HepG2 (cell line): ENCODE results near the gene SDC3. TPM values are rescaled to one million over a fixed set of nuclear protein-coding genes. Genes with fewer than 3 reads are reported as not detected.

ENCODE experiments used
- BORCS8-MEF2B ChIP-seq: sonication (generic); formaldehyde crosslinking; IDR thresholded peaks from 2 replicates; pipeline ENCODE4 v1.8.0; 2022; ENCODE audit warnings: mild to moderate bottlenecking, missing genetic modification reagents
- CHD4 ChIP-seq: fragments of 200-600 bp; sonication (generic); IDR thresholded peaks from 2 replicates; pipeline ENCODE4 v1.7.0; 2017; ENCODE audit warnings: mild to moderate bottlenecking, low read length, borderline replicate concordance
- KLF13 ChIP-seq: sonication (generic); formaldehyde crosslinking; IDR thresholded peaks from 2 replicates; pipeline ENCODE4 v1.4.0; 2020; ENCODE audit warnings: mild to moderate bottlenecking, missing genetic modification reagents
- NFKB2 ChIP-seq: sonication (generic); formaldehyde crosslinking; IDR thresholded peaks from 2 replicates; pipeline ENCODE4 v1.4.0; 2020; ENCODE audit warnings: missing genetic modification reagents, borderline replicate concordance
- PHF21A ChIP-seq: sonication (generic); formaldehyde crosslinking; IDR thresholded peaks from 2 replicates; pipeline ENCODE4 v1.5.0; 2020; ENCODE audit warnings: mild to moderate bottlenecking, missing genetic modification reagents
- RBM22 ChIP-seq: fragments of 200-400 bp; formaldehyde crosslinking; optimal IDR thresholded peaks from 2 replicates; pipeline ENCODE3; 2017; ENCODE audit warnings: mild to moderate bottlenecking, low read length, moderate library complexity
- RFX3 ChIP-seq: IDR thresholded peaks from 2 replicates; pipeline ENCODE4 v1.6.1; 2016; ENCODE audit warnings: missing biosample characterization, missing genetic modification reagents
- ZFP91 ChIP-seq: sonication (generic); formaldehyde crosslinking; IDR thresholded peaks from 2 replicates; pipeline ENCODE4 v1.9.0; 2022; ENCODE audit warnings: missing genetic modification reagents, mild to moderate bottlenecking, borderline replicate concordance
- ZFYVE20 ChIP-seq: sonication (generic); formaldehyde crosslinking; IDR thresholded peaks from 2 replicates; pipeline ENCODE4 v1.8.0; 2023; ENCODE audit warnings: low read depth, mild to moderate bottlenecking, moderate library complexity, missing genetic modification reagents, borderline replicate concordance
- ZMAT3 ChIP-seq: sonication (generic); formaldehyde crosslinking; conservative IDR thresholded peaks from 2 replicates; pipeline ENCODE4 v1.7.0; 2021; ENCODE audit warnings: missing genetic modification reagents
- ZNF230 ChIP-seq: sonication (generic); formaldehyde crosslinking; IDR thresholded peaks from 2 replicates; pipeline ENCODE4 v1.4.0; 2020; ENCODE audit warnings: mild to moderate bottlenecking, missing genetic modification reagents
- ZNF383 ChIP-seq: sonication (generic); formaldehyde crosslinking; IDR thresholded peaks from 2 replicates; pipeline ENCODE4 v1.4.0; 2020; ENCODE audit warnings: missing genetic modification reagents, mild to moderate bottlenecking, borderline replicate concordance
- ZNF512 ChIP-seq: sonication (generic); formaldehyde crosslinking; IDR thresholded peaks from 2 replicates; pipeline ENCODE4 v1.4.0; 2020; ENCODE audit warnings: mild to moderate bottlenecking, missing genetic modification reagents
- ZNF513 ChIP-seq: sonication (generic); formaldehyde crosslinking; conservative IDR thresholded peaks from 2 replicates; pipeline ENCODE4 v1.5.0; 2020; ENCODE audit warnings: missing genetic modification reagents
- ZNF775 ChIP-seq: sonication (generic); formaldehyde crosslinking; IDR thresholded peaks from 2 replicates; pipeline ENCODE4 v1.4.0; 2020; ENCODE audit warnings: missing genetic modification reagents, mild to moderate bottlenecking, moderate library complexity, borderline replicate concordance
- ZNF781 ChIP-seq: sonication (generic); formaldehyde crosslinking; IDR thresholded peaks from 2 replicates; pipeline ENCODE4 v1.5.1; 2020; ENCODE audit warnings: borderline replicate concordance, mild to moderate bottlenecking, missing genetic modification reagents; ENCODE audit errors: not compliant biosample characterization
- ZNF83 ChIP-seq: sonication (generic); formaldehyde crosslinking; IDR thresholded peaks from 2 replicates; pipeline ENCODE4 v1.4.0; 2020; ENCODE audit warnings: missing genetic modification reagents, mild to moderate bottlenecking, borderline replicate concordance
- ZXDC ChIP-seq: sonication (generic); formaldehyde crosslinking; IDR thresholded peaks from 2 replicates; pipeline ENCODE4 v1.5.0; 2020; ENCODE audit warnings: mild to moderate bottlenecking, missing genetic modification reagents
- polyA plus RNA-seq, 8 experiments: library from polyadenylated mRNA; depleted of rRNA in 3 of 8; stranded (reverse) in 7 of 8; unstranded in 1 of 8; fragments of >200 nt; fragmentation: Illumina TruSeq in 4 of 8; extraction: Trizol in 4 of 8; gene quantifications; 2 replicates each; pipeline versions ENCODE4 v1.2.1 to v1.2.3, GENCODE V29; 2011 to 2016; ENCODE audit warnings: low read depth in 4 of 8, missing spikeins in 1 of 8, mixed read lengths in 1 of 8; ENCODE audit not compliant: insufficient read depth in 1 of 8
- total RNA-seq, 5 experiments: library from RNA; depleted of rRNA; stranded (reverse); fragments of >200 nt; fragmentation: Illumina TruSeq; extraction: Trizol; gene quantifications; 2 replicates each; pipeline ENCODE4 v1.2.3, GENCODE V29; 2016; ENCODE audit warnings: low read depth in 1 of 5
- TF ChIP-seq, protein P1 (sequence below): sonication (generic); formaldehyde crosslinking; conservative IDR thresholded peaks from 2 replicates; pipeline ENCODE4 v1.4.0; 2020; ENCODE audit warnings: mild to moderate bottlenecking, missing genetic modification reagents, moderate library complexity

The SDC3 gene
- total and polyA plus RNA-seq, 2 of the 13 experiments (the other 11 are each of a cell fraction or from before 2014, with no cell fraction given): 0.49 to 0.84 TPM

GRCh38 chr1:30892671-30893073 lies 15.9 kb downstream of the SDC3 start (continued):
- peak; percentile 58; the same call in 1 of the 2 replicates for TF ChIP-seq BORCS8-MEF2B
- TF ChIP-seq PHF21A (CRISPR knock-in tag): peak; percentile 63; the same call in 1 of the 2 replicates
- TF ChIP-seq, protein P1, sequence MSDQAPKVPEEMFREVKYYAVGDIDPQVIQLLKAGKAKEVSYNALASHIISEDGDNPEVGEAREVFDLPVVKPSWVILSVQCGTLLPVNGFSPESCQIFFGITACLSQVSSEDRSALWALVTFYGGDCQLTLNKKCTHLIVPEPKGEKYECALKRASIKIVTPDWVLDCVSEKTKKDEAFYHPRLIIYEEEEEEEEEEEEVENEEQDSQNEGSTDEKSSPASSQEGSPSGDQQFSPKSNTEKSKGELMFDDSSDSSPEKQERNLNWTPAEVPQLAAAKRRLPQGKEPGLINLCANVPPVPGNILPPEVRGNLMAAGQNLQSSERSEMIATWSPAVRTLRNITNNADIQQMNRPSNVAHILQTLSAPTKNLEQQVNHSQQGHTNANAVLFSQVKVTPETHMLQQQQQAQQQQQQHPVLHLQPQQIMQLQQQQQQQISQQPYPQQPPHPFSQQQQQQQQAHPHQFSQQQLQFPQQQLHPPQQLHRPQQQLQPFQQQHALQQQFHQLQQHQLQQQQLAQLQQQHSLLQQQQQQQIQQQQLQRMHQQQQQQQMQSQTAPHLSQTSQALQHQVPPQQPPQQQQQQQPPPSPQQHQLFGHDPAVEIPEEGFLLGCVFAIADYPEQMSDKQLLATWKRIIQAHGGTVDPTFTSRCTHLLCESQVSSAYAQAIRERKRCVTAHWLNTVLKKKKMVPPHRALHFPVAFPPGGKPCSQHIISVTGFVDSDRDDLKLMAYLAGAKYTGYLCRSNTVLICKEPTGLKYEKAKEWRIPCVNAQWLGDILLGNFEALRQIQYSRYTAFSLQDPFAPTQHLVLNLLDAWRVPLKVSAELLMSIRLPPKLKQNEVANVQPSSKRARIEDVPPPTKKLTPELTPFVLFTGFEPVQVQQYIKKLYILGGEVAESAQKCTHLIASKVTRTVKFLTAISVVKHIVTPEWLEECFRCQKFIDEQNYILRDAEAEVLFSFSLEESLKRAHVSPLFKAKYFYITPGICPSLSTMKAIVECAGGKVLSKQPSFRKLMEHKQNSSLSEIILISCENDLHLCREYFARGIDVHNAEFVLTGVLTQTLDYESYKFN: peak; percentile 52; the same call in 1 of the 2 replicates
- no peak for TF ChIP-seq ZNF383 (CRISPR knock-in tag)
- no peak for TF ChIP-seq RFX3 (CRISPR knock-in tag)
- no peak for TF ChIP-seq RBM22
- TF ChIP-seq ZFYVE20 (CRISPR knock-in tag): no peak
- no peak for TF ChIP-seq ZNF781 (CRISPR knock-in tag)
- TF ChIP-seq KLF13 (CRISPR knock-in tag): no peak
- TF ChIP-seq ZNF83 (CRISPR knock-in tag): no peak
- no peak for TF ChIP-seq ZNF230
- TF ChIP-seq NFKB2: no peak
- no peak for TF ChIP-seq CHD4
- TF ChIP-seq ZXDC (CRISPR knock-in tag): no peak
- no peak for TF ChIP-seq ZNF512 (CRISPR knock-in tag)
- TF ChIP-seq ZNF775: no peak
- no peak for TF ChIP-seq ZFP91
- TF ChIP-seq ZNF513 (CRISPR knock-in tag): no peak
- 0 out of 2 replicates have a peak, but pooled peaks have one; percentile 61 for TF ChIP-seq ZMAT3 (CRISPR knock-in tag)
